IMR-90 (cell line): ENCODE measurements around the gene SCN8A. TPM values are rescaled to one million over a fixed set of nuclear protein-coding genes. Genes with fewer than 3 reads are reported as not detected.

ENCODE experiments used
- ATAC-seq: fragments of 200-7000 bp; cut with Tn5 transposase; 2 replicates; pipeline ENCODE4 v1.9.1; 2020; ENCODE audit warnings: low read depth, mild to moderate bottlenecking, moderate library complexity
- BruUV-seq: library from RNA; stranded (reverse); fragments of 400-500 nt; replicated peaks from 2 replicates; lab custom pipeline; 2021; lab: Mats Ljungman, UMichigan
- CTCF ChIA-PET: fragments of 300-600 bp; formaldehyde crosslinking; extraction: SDS; loops from one replicate; lab custom pipeline; 2021; ENCODE audit warnings: antibody characterized with exemption; lab: Yijun Ruan, JAX
- POLR2A ChIA-PET: fragments of 300-600 bp; sonication (Branson Sonifier 250); formaldehyde crosslinking; loops from one replicate; lab custom pipeline; 2022; ENCODE audit warnings: antibody characterized with exemption; ENCODE audit not compliant: unreplicated experiment; lab: Charles Lee
- DNase-seq: peaks from one replicate; pipeline ENCODE4 v3.0.0; 2013
- H2AFZ ChIP-seq: replicated peaks from 2 replicates; pipeline ENCODE3; 2013; ENCODE audit warnings: low read length, mild to moderate bottlenecking; ENCODE audit not compliant: poor library complexity
- H2AK5ac ChIP-seq: 2 replicates; pipeline ENCODE4 v1.6.1; 2013; ENCODE audit warnings: low read depth, low read length, inconsistent platforms
- H2AK9ac ChIP-seq: replicated peaks from 2 replicates; pipeline ENCODE3; 2013; ENCODE audit warnings: mild to moderate bottlenecking, low read depth, low read length, moderate library complexity; ENCODE audit not compliant: poor library complexity
- H2BK120ac ChIP-seq: 2 replicates; pipeline ENCODE4 v1.6.1; 2013; ENCODE audit warnings: low read depth, low read length, inconsistent platforms
- H2BK15ac ChIP-seq: 3 replicates; pipeline ENCODE4 v1.6.1; 2013; ENCODE audit warnings: low read depth, low read length, inconsistent platforms
- H2BK20ac ChIP-seq: 2 replicates; pipeline ENCODE4 v1.6.1; 2013; ENCODE audit warnings: low read depth, mild to moderate bottlenecking, inconsistent platforms, low read length, moderate library complexity
- H2BK5ac ChIP-seq: 2 replicates; pipeline ENCODE4 v1.6.1; 2013; ENCODE audit warnings: mild to moderate bottlenecking, low read depth, low read length, inconsistent platforms; ENCODE audit not compliant: poor library complexity, severe bottlenecking
- H3K14ac ChIP-seq: replicated peaks from 2 replicates; pipeline ENCODE4 v1.6.1; 2013; ENCODE audit warnings: low read depth, low read length, inconsistent platforms
- H3K18ac ChIP-seq: 2 replicates; pipeline ENCODE4 v1.6.1; 2013; ENCODE audit warnings: low read depth, low read length, control low read depth
- H3K23ac ChIP-seq: 2 replicates; pipeline ENCODE4 v1.6.1; 2013; ENCODE audit warnings: low read depth, low read length, inconsistent platforms
- H3K27ac ChIP-seq: 2 replicates; pipeline ENCODE4 v1.5.1; 2013; ENCODE audit warnings: mild to moderate bottlenecking, control low read depth, low read length; ENCODE audit not compliant: insufficient read depth
- H3K27me3 ChIP-seq: 2 replicates; pipeline ENCODE4 v1.6.1; 2013; ENCODE audit warnings: low read length; ENCODE audit not compliant: control insufficient read depth, insufficient read depth
- H3K36me3 ChIP-seq: 2 replicates; pipeline ENCODE4 v1.6.1; 2013; ENCODE audit warnings: low read length, mixed read lengths; ENCODE audit not compliant: control insufficient read depth, insufficient read depth
- H3K4ac ChIP-seq: 2 replicates; pipeline ENCODE4 v1.6.1; 2013; ENCODE audit warnings: low read depth, low read length, inconsistent platforms
- H3K4me1 ChIP-seq: 2 replicates; pipeline ENCODE4 v1.6.1; 2013; ENCODE audit warnings: low read length, mixed read lengths; ENCODE audit not compliant: control insufficient read depth, insufficient read depth
- H3K4me2 ChIP-seq: 2 replicates; pipeline ENCODE4 v1.6.1; 2013; ENCODE audit warnings: low read depth, mild to moderate bottlenecking, control low read depth, low read length, moderate library complexity
- H3K4me3 ChIP-seq: 2 replicates; pipeline ENCODE4 v1.5.1; 2013; ENCODE audit warnings: low read depth, mild to moderate bottlenecking, control low read depth, low read length, moderate library complexity; ENCODE audit not compliant: insufficient read depth
- H3K56ac ChIP-seq: 2 replicates; pipeline ENCODE4 v1.6.1; 2013; ENCODE audit warnings: low read length, inconsistent platforms; ENCODE audit not compliant: insufficient read depth; ENCODE audit errors: extremely low read depth
- H3K79me1 ChIP-seq, 2 experiments: 2 replicates each; pipeline ENCODE4 v1.6.1; 2013; ENCODE audit warnings: low read length in 2 of 2, inconsistent platforms in 1 of 2, low read depth in 1 of 2
- H3K9ac ChIP-seq: 2 replicates; pipeline ENCODE4 v1.6.1; 2013; ENCODE audit warnings: low read depth, low read length, control low read depth
- H3K9me1 ChIP-seq: 2 replicates; pipeline ENCODE4 v1.6.1; 2013; ENCODE audit warnings: low read length, inconsistent platforms; ENCODE audit not compliant: insufficient read depth
- H3K9me3 ChIP-seq: 2 replicates; pipeline ENCODE4 v1.6.1; 2013; ENCODE audit warnings: low read length; ENCODE audit not compliant: control insufficient read depth, insufficient read depth
- H4K20me1 ChIP-seq: 2 replicates; pipeline ENCODE4 v1.6.1; 2013; ENCODE audit warnings: low read length, inconsistent platforms; ENCODE audit not compliant: insufficient read depth
- H4K5ac ChIP-seq: 2 replicates; pipeline ENCODE4 v1.6.1; 2013; ENCODE audit warnings: mild to moderate bottlenecking, low read depth, low read length, control low read depth
- H4K8ac ChIP-seq, 2 experiments: 2 replicates each; pipeline ENCODE4 v1.6.1; 2013; ENCODE audit warnings: low read depth in 2 of 2, low read length in 2 of 2, control low read depth in 1 of 2, inconsistent platforms in 1 of 2
- H4K91ac ChIP-seq: 2 replicates; pipeline ENCODE4 v1.6.1; 2013; ENCODE audit warnings: low read depth, low read length, inconsistent platforms; ENCODE audit not compliant: insufficient read depth
- MAFK ChIP-seq: IDR thresholded peaks from 2 replicates; pipeline ENCODE4 v1.6.1; 2012; ENCODE audit warnings: low read depth, low read length, improper control_type of control experiment
- MAZ ChIP-seq: IDR thresholded peaks from 2 replicates; pipeline ENCODE4 v1.6.1; 2012; ENCODE audit warnings: low read depth, mild to moderate bottlenecking, low read length, improper control_type of control experiment, moderate library complexity, borderline replicate concordance
- POLR2A ChIP-seq: IDR thresholded peaks from 2 replicates; pipeline ENCODE4 v1.6.1; 2012; ENCODE audit warnings: mild to moderate bottlenecking, low read depth, low read length
- WGBS, 2 experiments: methylation state at CpG; one replicate each; pipeline versions ENCODE4 v1.1.5 to v1.1.7; 2013; ENCODE audit warnings: missing lambda C conversion rate in 2 of 2; ENCODE audit not compliant: insufficient read length in 1 of 2; ENCODE audit errors: extremely low coverage in 2 of 2; 5-methylcytosine and 5-hydroxymethylcytosine counted together
- dilution Hi-C: fragments of 300-500 bp; cut with HindIII; formaldehyde crosslinking; loops from one replicate; pipeline ENCODE4 v1.14.3; 2018; ENCODE audit warnings: low sequenced_read_pairs; ENCODE audit not compliant: unreplicated experiment
- in situ Hi-C: fragments of 300-500 bp; cut with MboI; formaldehyde crosslinking; loops from 3 replicates; pipeline ENCODE4 v1.14.3; 2019; ENCODE audit warnings: low sequenced_read_pairs, inconsistent platforms, mixed read lengths
- intact Hi-C: fragments of 100-400 bp; cut with micrococcal nuclease; formaldehyde crosslinking; loops from 2 replicates; pipeline ENCODE4 v1.10.0; 2022
- polyA plus RNA-seq, 3 experiments: library from polyadenylated mRNA; depleted of rRNA; stranded (reverse); fragments of >200 nt; gene quantifications; 2 replicates each; pipeline ENCODE4 v1.2.3, GENCODE V29; 2012; ENCODE audit warnings: low replicate concordance in 1 of 3
- total RNA-seq: library from RNA; depleted of rRNA; stranded (reverse); fragments of >200 nt; gene quantifications from 2 replicates; pipeline ENCODE4 v1.2.3, GENCODE V29; 2012
- TF ChIP-seq, protein P1 (sequence below): conservative IDR thresholded peaks from 2 replicates; pipeline ENCODE4 v1.5.1; 2012; ENCODE audit warnings: mild to moderate bottlenecking, low read depth, low read length, improper control_type of control experiment

Gene SCN8A
- total and polyA plus RNA-seq, 2 of the 4 experiments (the other 2 are of a cell fraction): 6.9 to 19.7 TPM

DNA sequence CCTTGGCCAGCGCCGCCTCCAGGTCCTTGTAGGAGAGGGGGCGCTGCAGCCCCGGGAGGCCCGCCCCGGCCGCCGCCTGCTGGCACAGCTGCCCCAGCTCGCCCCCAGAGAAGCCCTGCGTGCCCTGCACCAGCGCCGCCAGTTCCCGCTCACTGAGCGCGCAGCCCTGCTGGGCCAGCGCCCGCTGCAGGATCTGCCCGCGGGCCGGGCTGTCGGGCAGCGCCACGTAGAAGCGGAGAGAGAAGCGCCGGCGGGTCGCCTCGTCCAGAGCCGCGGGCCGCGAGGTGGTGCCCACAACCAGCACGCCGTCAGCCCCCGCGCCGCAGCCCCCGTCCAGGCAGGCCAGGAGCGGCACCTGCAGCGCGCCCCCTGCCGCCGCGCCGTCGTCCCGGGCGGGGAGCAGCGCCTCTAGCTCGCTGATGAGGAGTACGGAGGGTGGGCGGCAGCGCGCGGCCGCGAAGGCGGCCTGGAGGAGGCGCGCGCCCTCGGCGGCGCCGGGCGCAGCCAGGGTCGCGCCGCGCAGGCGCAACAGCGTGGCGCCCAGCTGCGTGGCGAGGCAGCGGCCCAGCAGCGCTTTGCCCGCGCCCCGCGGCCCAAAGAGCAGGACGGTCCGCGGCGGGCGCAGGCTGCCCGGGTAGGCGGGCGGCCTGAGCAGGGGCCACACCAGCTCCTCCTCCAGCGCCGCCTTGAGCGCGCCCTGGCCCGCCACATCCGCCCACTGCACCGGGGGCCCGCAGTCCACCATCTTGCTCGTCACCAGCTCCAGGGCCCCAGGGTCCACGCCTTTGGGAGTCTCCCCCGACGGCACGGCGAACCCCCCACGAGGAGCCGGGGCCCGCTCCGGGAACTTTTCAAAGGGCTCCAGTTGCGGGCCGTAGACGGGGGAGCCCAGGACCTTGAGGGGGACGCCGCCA, 229.8 kb downstream of the SCN8A start:
- H3K4me2 ChIP-seq: peak overlapping the region; percentile 51
- 0 out of 4 replicates have a peak, but pooled peaks cover 0 to 2% of the 10 kb centered on the region in 2 experiments for H3K79me1 ChIP-seq
- no peaks in the 10 kb centered on the region for H3K9me3 ChIP-seq
- H2AK9ac ChIP-seq: peak overlapping the region; percentile 94
- ChIA-PET POLR2A (no interaction called here), CTCF (interaction anchor here (0.7 to 1.1 kb wide), 2 partner anchors 142 to 400 kb away, joined by 3 to 4 read pairs; no protein-coding TSS in a partner anchor)
- H2BK5ac ChIP-seq: peak overlapping the region; percentile 7
- H3K14ac ChIP-seq: peak overlapping the region; percentile 52
- H3K9me1 ChIP-seq: no peaks in the 10 kb centered on the region; the same call in 1 of the 2 replicates
- no peak overlapping the region; the same call in 1 of the 2 replicates for H3K18ac ChIP-seq
- H3K23ac ChIP-seq: no peak overlapping the region
- H4K5ac ChIP-seq: peak overlapping the region; percentile 30; the same call in 1 of the 2 replicates
- TF ChIP-seq MAZ (peak; percentile 33; the same call in 1 of the 2 replicates), POLR2A (peak; percentile 53; the same call in 1 of the 2 replicates), MAFK (no peak)
- TF ChIP-seq, protein P1, sequence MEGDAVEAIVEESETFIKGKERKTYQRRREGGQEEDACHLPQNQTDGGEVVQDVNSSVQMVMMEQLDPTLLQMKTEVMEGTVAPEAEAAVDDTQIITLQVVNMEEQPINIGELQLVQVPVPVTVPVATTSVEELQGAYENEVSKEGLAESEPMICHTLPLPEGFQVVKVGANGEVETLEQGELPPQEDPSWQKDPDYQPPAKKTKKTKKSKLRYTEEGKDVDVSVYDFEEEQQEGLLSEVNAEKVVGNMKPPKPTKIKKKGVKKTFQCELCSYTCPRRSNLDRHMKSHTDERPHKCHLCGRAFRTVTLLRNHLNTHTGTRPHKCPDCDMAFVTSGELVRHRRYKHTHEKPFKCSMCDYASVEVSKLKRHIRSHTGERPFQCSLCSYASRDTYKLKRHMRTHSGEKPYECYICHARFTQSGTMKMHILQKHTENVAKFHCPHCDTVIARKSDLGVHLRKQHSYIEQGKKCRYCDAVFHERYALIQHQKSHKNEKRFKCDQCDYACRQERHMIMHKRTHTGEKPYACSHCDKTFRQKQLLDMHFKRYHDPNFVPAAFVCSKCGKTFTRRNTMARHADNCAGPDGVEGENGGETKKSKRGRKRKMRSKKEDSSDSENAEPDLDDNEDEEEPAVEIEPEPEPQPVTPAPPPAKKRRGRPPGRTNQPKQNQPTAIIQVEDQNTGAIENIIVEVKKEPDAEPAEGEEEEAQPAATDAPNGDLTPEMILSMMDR: peak; percentile 43
- peak overlapping the region; percentile 52 for H3K4ac ChIP-seq
- no peak overlapping the region for H2AK5ac ChIP-seq
- ATAC-seq (peak; percentile 70), DNase-seq (peak; percentile 60)
- peak overlapping the region; percentile 27; the same call in 1 of the 2 replicates for H4K91ac ChIP-seq
- H4K8ac ChIP-seq: peak overlapping the region; percentile 63 to 80; a peak in 1 of 4 replicates
- in situ Hi-C loops: loop anchor here (5.0 kb wide), 1 partner anchor 398 kb away; the partner anchor contains the start of gene SLC4A8
- WGBS, 2 experiments: 12% methylated on average over 39 of the region's 113 CpGs; no CpG with 5 or more reads in 1 of the 2 experiments
- no peaks in the 10 kb centered on the region for H4K20me1 ChIP-seq
- peak overlapping the region; percentile 55 for H3K9ac ChIP-seq
- H3K27me3 ChIP-seq: no peaks in the 10 kb centered on the region; the same call in 1 of the 2 replicates
- H2AFZ ChIP-seq: peak overlapping the region; percentile 93
- peaks cover 9% of the 10 kb centered on the region; the same call in 1 of the 2 replicates for H3K4me1 ChIP-seq
- no peak overlapping the region for H2BK15ac ChIP-seq
- BruUV-seq: no TSS peak
- H3K36me3 ChIP-seq: no peaks in the 10 kb centered on the region
- H3K27ac ChIP-seq: peak overlapping the region; percentile 39
- H3K4me3 ChIP-seq: peak overlapping the region; percentile 68
- no peak overlapping the region for H2BK20ac ChIP-seq
- H2BK120ac ChIP-seq: no peak overlapping the region
- dilution Hi-C loops: no loop called here
- intact Hi-C loops: loop anchor here (5.0 kb wide), 1 partner anchor 162 kb away; no protein-coding TSS in a partner anchor
- H3K56ac ChIP-seq: no peak overlapping the region
